ENCODE results near the gene HNF1A. TPM values are rescaled to one million over a fixed set of nuclear protein-coding genes. Genes with fewer than 3 reads are reported as not detected.

Gene HNF1A
- total and polyA plus RNA-seq, 2 of the 4 experiments (the other 2 are of a cell fraction), result under 0.01 TPM; not detected in 1

- TF ChIP-seq BHLHE40 (IDR thresholded peaks at IDR 0.05; ENCODE audit: low read depth, low read length), result no peak
- TF ChIP-seq USF2 (IDR thresholded peaks at IDR 0.05; ENCODE audit: low read depth, low read length), result no peak
- TF ChIP-seq CTCF (conservative IDR thresholded peaks at IDR 0.05; ENCODE audit: low read depth, low read length), result no peak
- no peak for TF ChIP-seq RCOR1 (IDR thresholded peaks at IDR 0.05; ENCODE audit: insufficient replicate concordance, low read length)
- TF ChIP-seq RAD21 (IDR thresholded peaks at IDR 0.05; ENCODE audit: low read length), result no peak
- no peak for TF ChIP-seq FOS (IDR thresholded peaks at IDR 0.05; ENCODE audit: low read depth, low read length)
- no peak for TF ChIP-seq MAZ (IDR thresholded peaks at IDR 0.05; ENCODE audit: borderline replicate concordance, low read depth, low read length)
- no peak for TF ChIP-seq CHD1 (IDR thresholded peaks at IDR 0.05; ENCODE audit: low read depth, low read length)
- no peak for TF ChIP-seq MXI1 (IDR thresholded peaks at IDR 0.05; ENCODE audit: borderline replicate concordance, low read depth, low read length)
- TF ChIP-seq RFX5 (IDR thresholded peaks at IDR 0.05; ENCODE audit: low read depth, low read length), result no peak
- no peak for TF ChIP-seq NFE2L2 (IDR thresholded peaks at IDR 0.05; ENCODE audit: low read depth, low read length)
- no peak for TF ChIP-seq MAFK (IDR thresholded peaks at IDR 0.05; ENCODE audit: low read depth, low read length)
- ChIA-PET CTCF (no interaction called here), POLR2A (ENCODE audit: unreplicated experiment) (no interaction called here)
- Histone ChIP-seq H3K4me1 (ENCODE audit: control insufficient read depth, insufficient read depth, low read length) (no peaks in the 10 kb centered on the region), H3K36me3 (ENCODE audit: control insufficient read depth, insufficient read depth, low read length) (no peaks in the 10 kb centered on the region), H4K20me1 (ENCODE audit: insufficient read depth, low read length) (no peaks in the 10 kb centered on the region), H2AFZ (replicated peaks; ENCODE audit: low read length, poor library complexity) (peak within 1 kb of the TSS; percentile 82), H2BK20ac (ENCODE audit: low read depth, low read length) (no peak within 1 kb of the TSS), H2AK9ac (replicated peaks; ENCODE audit: low read depth, low read length, poor library complexity) (no peak within 1 kb of the TSS), H3K4ac (ENCODE audit: low read depth, low read length) (no peak within 1 kb of the TSS), H3K4me2 (ENCODE audit: low read depth, low read length) (peak within 1 kb of the TSS; percentile 49; the same call in 1 of the 2 replicates), H3K4me3 (ENCODE audit: insufficient read depth, low read depth, low read length) (no peak within 1 kb of the TSS), H4K5ac (ENCODE audit: low read depth, low read length) (no peak within 1 kb of the TSS), H2BK5ac (ENCODE audit: low read depth, low read length, poor library complexity, severe bottlenecking) (no peak within 1 kb of the TSS), H2BK120ac (ENCODE audit: low read depth, low read length) (no peak within 1 kb of the TSS), H3K56ac (ENCODE audit: extremely low read depth, insufficient read depth, low read length) (no peak within 1 kb of the TSS; the same call in 1 of the 2 replicates), H3K18ac (ENCODE audit: low read depth, low read length) (no peak within 1 kb of the TSS), H3K14ac (replicated peaks; ENCODE audit: low read depth, low read length) (no peak within 1 kb of the TSS), H3K79me1 (ENCODE audit: low read depth in 1 of 2, low read length in 2 of 2) (no peaks in the 10 kb centered on the region), H3K27ac (ENCODE audit: insufficient read depth, low read length) (no peak within 1 kb of the TSS), H3K9me3 (ENCODE audit: control insufficient read depth, insufficient read depth, low read length) (no peaks in the 10 kb centered on the region), H3K9ac (ENCODE audit: low read depth, low read length) (no peak within 1 kb of the TSS), H3K9me1 (ENCODE audit: insufficient read depth, low read length) (0 out of 2 replicates have a peak, but pooled peaks cover 2% of the 10 kb centered on the region), H4K91ac (ENCODE audit: insufficient read depth, low read depth, low read length) (no peak within 1 kb of the TSS), H2BK15ac (ENCODE audit: low read depth, low read length) (no peak within 1 kb of the TSS), H4K8ac (ENCODE audit: low read depth in 2 of 2, low read length in 2 of 2) (no peak within 1 kb of the TSS), H3K27me3 (ENCODE audit: control insufficient read depth, insufficient read depth, low read length) (peaks cover 15% of the 10 kb centered on the region; the same call in 1 of the 2 replicates), H3K23ac (ENCODE audit: low read depth, low read length) (no peak within 1 kb of the TSS; the same call in 1 of the 2 replicates), H2AK5ac (ENCODE audit: low read depth, low read length) (no peak within 1 kb of the TSS)
- WGBS, 2 experiments (ENCODE audit: extremely low coverage in 2 of 2, insufficient read length in 1 of 2), result 13% methylated on average over 4 of the region's 13 CpGs; no CpG with 5 or more reads in 1 of the 2 experiments
- dilution Hi-C loops (cut with HindIII; ENCODE audit: low sequenced_read_pairs, unreplicated experiment), result no loop called here
- no peak for DNase-seq
- no TSS peak for BruUV-seq (replicated peaks)
- peak; percentile 51; the same call in 1 of the 2 replicates for ATAC-seq (ENCODE audit: low read depth)
- intact Hi-C loops (cut with micrococcal nuclease), result no loop called here
- in situ Hi-C loops (cut with MboI; ENCODE audit: low sequenced_read_pairs), result no loop called here
Observed at GRCh38 chr12:121038861-121039668, 60.7 kb downstream of the HNF1A start, which contains the start of gene OASL. OASL (minus strand) TSS chr12:121039246; CDS start chr12:121038971, 275 bp downstream.

All from IMR-90 (cell line).